ENCODE data around the gene LRRK1. TPM values are rescaled to one million over a fixed set of nuclear protein-coding genes. Genes with fewer than 3 reads are reported as not detected.

LRRK1 gene
- total RNA-seq, 4 donors from 2014 or later, result 2.6 to 36.6 (median 13.1) TPM

GRCh38 chr15:100994597-100995446 lies 75.7 kb downstream of the LRRK1 start:
- Histone ChIP-seq H3K9me3 (no peaks in the 10 kb centered on the region), H3K27ac (no peak overlapping the region), H3K27me3 (no peaks in the 10 kb centered on the region), H3K36me3 (no peaks in the 10 kb centered on the region), H3K4me1 (no peaks in the 10 kb centered on the region), H3K4me3 (no peak overlapping the region)
- DNase-seq, result no peak
- no peak for TF ChIP-seq POLR2A (IDR thresholded peaks at IDR 0.05)
- TF ChIP-seq, protein P1, sequence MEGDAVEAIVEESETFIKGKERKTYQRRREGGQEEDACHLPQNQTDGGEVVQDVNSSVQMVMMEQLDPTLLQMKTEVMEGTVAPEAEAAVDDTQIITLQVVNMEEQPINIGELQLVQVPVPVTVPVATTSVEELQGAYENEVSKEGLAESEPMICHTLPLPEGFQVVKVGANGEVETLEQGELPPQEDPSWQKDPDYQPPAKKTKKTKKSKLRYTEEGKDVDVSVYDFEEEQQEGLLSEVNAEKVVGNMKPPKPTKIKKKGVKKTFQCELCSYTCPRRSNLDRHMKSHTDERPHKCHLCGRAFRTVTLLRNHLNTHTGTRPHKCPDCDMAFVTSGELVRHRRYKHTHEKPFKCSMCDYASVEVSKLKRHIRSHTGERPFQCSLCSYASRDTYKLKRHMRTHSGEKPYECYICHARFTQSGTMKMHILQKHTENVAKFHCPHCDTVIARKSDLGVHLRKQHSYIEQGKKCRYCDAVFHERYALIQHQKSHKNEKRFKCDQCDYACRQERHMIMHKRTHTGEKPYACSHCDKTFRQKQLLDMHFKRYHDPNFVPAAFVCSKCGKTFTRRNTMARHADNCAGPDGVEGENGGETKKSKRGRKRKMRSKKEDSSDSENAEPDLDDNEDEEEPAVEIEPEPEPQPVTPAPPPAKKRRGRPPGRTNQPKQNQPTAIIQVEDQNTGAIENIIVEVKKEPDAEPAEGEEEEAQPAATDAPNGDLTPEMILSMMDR (IDR thresholded peaks at IDR 0.05), result no peak
- intact Hi-C loops (cut with DNase I; ENCODE audit: low total_unique reads), result no loop called here

DNA sequence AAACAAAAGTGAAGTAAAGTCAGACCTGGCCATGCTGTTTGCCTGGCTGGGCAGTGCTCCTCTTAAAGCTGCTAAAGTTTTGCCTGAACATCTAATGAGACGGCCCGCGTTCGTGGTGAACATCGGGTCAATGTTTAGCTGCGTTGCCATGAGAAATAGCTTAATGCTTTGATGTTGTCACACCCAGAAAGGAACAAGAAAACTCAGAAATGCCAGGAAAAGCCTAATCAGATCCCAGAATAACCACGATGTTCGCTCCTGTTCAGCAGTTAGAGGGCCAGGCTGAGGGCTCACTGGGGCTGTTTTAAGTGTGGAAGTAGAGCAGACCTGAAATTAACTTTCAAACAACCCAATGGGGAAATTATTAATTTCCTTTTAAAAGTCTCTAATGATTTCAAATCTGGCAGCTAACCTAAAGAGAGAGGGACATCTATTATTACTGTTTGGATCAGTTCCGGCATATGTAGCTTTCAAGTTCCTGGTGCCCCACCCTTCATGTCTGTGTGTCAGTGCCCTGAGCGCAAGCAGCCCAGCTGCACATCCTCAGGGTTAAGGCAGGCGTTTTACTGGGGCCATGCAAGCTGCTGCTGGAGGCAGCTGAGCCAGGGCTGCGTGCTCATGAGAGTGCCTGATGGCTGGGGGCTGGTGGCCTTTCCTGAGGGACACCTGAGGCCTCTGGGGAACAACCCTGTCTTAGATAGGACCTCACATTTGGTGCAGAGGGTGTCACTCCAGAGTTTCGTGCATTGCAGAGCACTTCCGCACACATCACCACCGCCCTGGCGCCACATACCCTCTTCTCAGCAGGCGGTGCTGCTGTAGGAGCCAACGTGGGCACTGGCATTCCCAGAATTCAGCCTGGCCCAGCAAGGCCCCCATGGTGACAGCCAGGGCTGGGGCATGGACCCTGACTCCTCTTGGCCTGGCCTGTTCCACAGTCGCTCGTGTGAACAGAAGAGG lies 76.6 kb downstream of the LRRK1 start:
- no peak overlapping the region for H3K4me3 ChIP-seq
- intact Hi-C loops (cut with DNase I; ENCODE audit: low total_unique reads), result no loop called here
- TF ChIP-seq POLR2A (IDR thresholded peaks at IDR 0.05), result no peak
- TF ChIP-seq, protein P1 (IDR thresholded peaks at IDR 0.05), result no peak
- no peak for DNase-seq
- H3K36me3 ChIP-seq, result no peaks in the 10 kb centered on the region
- H3K9me3 ChIP-seq, result no peaks in the 10 kb centered on the region
- no peak overlapping the region for H3K27ac ChIP-seq
- H3K4me1 ChIP-seq, result no peaks in the 10 kb centered on the region
- H3K27me3 ChIP-seq, result no peaks in the 10 kb centered on the region

DNA sequence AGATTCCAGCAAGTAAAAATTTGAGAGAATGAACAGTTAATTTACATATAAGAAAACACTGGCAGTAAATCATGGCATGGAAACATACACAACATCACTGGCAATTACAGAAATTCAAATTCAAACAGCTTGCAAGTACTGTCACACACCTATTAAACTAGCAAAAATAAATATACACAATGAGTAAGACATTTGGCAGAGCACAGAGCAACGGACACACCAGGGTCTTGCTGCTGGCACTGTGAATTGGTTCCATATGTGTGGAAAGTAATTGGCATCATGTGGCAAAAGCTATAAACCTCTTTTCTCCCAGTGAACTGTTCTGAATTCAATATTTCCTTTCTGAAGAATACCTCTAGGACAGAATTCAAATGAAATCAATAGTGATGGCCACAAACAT lies 78.3 kb downstream of the LRRK1 start:
- H3K9me3 ChIP-seq, result no peaks in the 10 kb centered on the region
- H3K4me3 ChIP-seq, result no peak overlapping the region
- DNase-seq, result no peak
- intact Hi-C loops (cut with DNase I; ENCODE audit: low total_unique reads), result no loop called here
- H3K27ac ChIP-seq, result no peak overlapping the region
- no peaks in the 10 kb centered on the region for H3K36me3 ChIP-seq
- H3K27me3 ChIP-seq, result no peaks in the 10 kb centered on the region
- TF ChIP-seq, protein P1 (IDR thresholded peaks at IDR 0.05), result no peak
- no peak for TF ChIP-seq POLR2A (IDR thresholded peaks at IDR 0.05)
- H3K4me1 ChIP-seq, result no peaks in the 10 kb centered on the region

GRCh38 chr15:100998630-100999029 lies 79.5 kb downstream of the LRRK1 start:
- TF ChIP-seq POLR2A (IDR thresholded peaks at IDR 0.05), result no peak
- TF ChIP-seq, protein P1 (IDR thresholded peaks at IDR 0.05), result no peak
- H3K36me3 ChIP-seq, result no peaks in the 10 kb centered on the region
- no peak overlapping the region for H3K4me3 ChIP-seq
- no peak overlapping the region for H3K27ac ChIP-seq
- H3K27me3 ChIP-seq, result no peaks in the 10 kb centered on the region
- no peaks in the 10 kb centered on the region for H3K4me1 ChIP-seq
- intact Hi-C loops (cut with DNase I; ENCODE audit: low total_unique reads), result no loop called here
- no peaks in the 10 kb centered on the region for H3K9me3 ChIP-seq
- no peak for DNase-seq

Data from uterus (tissue), 4 donors.